ENCODE results near the gene USP16.
"Not testable (repeated sequence)": the region's sequence is repeated elsewhere in the genome, so short reads cannot be mapped to it uniquely, and the experiment has no call there.

The USP16 gene

DNA sequence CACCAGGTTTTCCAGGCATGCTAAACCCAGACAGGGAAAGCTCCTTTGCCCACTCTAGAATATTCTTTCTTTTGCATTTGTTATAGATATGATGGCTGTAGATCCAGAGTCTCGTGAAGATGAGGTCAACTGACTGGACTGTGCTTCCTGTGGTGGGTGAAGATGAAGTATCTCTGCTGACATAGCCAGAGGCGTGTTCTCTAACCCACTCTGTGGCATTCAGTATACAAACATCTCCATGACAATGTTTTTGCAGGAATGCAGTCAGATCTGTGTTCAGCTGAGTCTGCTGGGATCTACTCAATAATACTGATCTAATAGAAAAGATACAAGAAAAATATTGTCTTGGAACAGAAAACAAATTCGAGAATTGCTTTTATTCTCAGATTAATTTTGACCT is 16.7 kb upstream of the USP16 start:
- no peak overlapping the region for H2BK12ac ChIP-seq (ENCODE audit: low read length in 2 of 2)
- H3K27ac ChIP-seq (ENCODE audit: low read length, poor library complexity, severe bottlenecking), result no peak overlapping the region
- no peak overlapping the region for H3K14ac ChIP-seq (ENCODE audit: low read length in 2 of 2)
- no peak overlapping the region for H2BK5ac ChIP-seq (ENCODE audit: low read depth, low read length, poor library complexity, severe bottlenecking)
- H4K91ac ChIP-seq (ENCODE audit: low read length), result no peak overlapping the region
- no peaks in the 10 kb centered on the region for H3K27me3 ChIP-seq (ENCODE audit: control insufficient read depth in 1 of 2, insufficient read depth in 1 of 2, low read length in 2 of 2)
- H2AFZ ChIP-seq (ENCODE audit: low read depth, low read length), result no peak overlapping the region
- H3K23ac ChIP-seq (ENCODE audit: low read length in 2 of 2), result no peak overlapping the region
- no peaks in the 10 kb centered on the region for H3K9me3 ChIP-seq (ENCODE audit: control insufficient read depth, low read length)
- no peak overlapping the region for H3K4ac ChIP-seq (ENCODE audit: low read depth in 1 of 2, low read length in 2 of 2)
- DNase-seq, result peak; percentile 87
- no peak overlapping the region for H3K4me3 ChIP-seq (ENCODE audit: insufficient read depth in 1 of 2, low read depth in 1 of 2, low read length in 2 of 2)
- peaks cover 6 to 28% of the 10 kb centered on the region in 2 experiments for H3K36me3 ChIP-seq (ENCODE audit: control insufficient read depth in 1 of 2, insufficient read depth in 2 of 2, low read depth in 1 of 2, low read length in 2 of 2)
- H3K79me1 ChIP-seq (replicated peaks; ENCODE audit: low read length, poor library complexity, severe bottlenecking), result peaks cover 4% of the 10 kb centered on the region
- no peak overlapping the region for H2BK15ac ChIP-seq (ENCODE audit: low read depth, poor library complexity, severe bottlenecking)
- WGBS, result 70% methylated on average over 2 of the region's 3 CpGs
- no peak overlapping the region for H4K8ac ChIP-seq (ENCODE audit: low read length)
- H3K4me1 ChIP-seq (ENCODE audit: control insufficient read depth, insufficient read depth, low read depth, low read length), result peaks cover 3% of the 10 kb centered on the region
- peak overlapping the region; percentile 62 for H3K9ac ChIP-seq (ENCODE audit: low read length)
- no peak overlapping the region for H3K18ac ChIP-seq (ENCODE audit: low read depth in 1 of 2, low read length in 2 of 2)
- H2BK120ac ChIP-seq (ENCODE audit: low read depth, low read length), result no peak overlapping the region
- H3K4me2 ChIP-seq (ENCODE audit: low read length, poor library complexity, severe bottlenecking), result no peak overlapping the region
- H2AK5ac ChIP-seq (ENCODE audit: low read length, severe bottlenecking), result no peak overlapping the region

DNA sequence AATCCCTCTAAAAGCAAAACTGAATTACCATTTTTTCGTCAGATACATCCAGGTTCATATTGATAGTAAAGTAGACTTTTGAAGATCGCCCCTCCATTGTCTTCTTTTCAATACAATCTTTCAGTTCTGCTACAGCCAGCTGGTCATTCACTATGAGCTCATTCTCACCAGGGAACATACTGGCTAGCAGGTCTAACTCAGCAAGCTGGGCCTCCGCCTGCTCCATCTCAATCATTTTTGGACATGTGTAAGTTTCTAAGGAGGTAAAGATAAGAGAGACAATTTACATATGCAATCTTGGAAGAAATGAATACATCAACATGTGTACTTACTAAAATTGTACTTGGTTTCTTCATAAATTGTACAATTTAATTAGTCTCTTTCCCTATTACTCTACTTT is 16.1 kb upstream of the USP16 start:
- H4K8ac ChIP-seq (ENCODE audit: low read length), result no peak overlapping the region
- no peak overlapping the region for H2BK5ac ChIP-seq (ENCODE audit: low read depth, low read length, poor library complexity, severe bottlenecking)
- H3K36me3 ChIP-seq (ENCODE audit: control insufficient read depth in 1 of 2, insufficient read depth in 2 of 2, low read depth in 1 of 2, low read length in 2 of 2), result peaks cover 6 to 28% of the 10 kb centered on the region in 2 experiments
- H2AK5ac ChIP-seq (ENCODE audit: low read length, severe bottlenecking), result no peak overlapping the region
- H4K91ac ChIP-seq (ENCODE audit: low read length), result no peak overlapping the region
- H3K79me1 ChIP-seq (replicated peaks; ENCODE audit: low read length, poor library complexity, severe bottlenecking), result peaks cover 4% of the 10 kb centered on the region
- no peaks in the 10 kb centered on the region for H3K9me3 ChIP-seq (ENCODE audit: control insufficient read depth, low read length)
- H3K4me2 ChIP-seq (ENCODE audit: low read length, poor library complexity, severe bottlenecking), result no peak overlapping the region
- H3K18ac ChIP-seq (ENCODE audit: low read depth in 1 of 2, low read length in 2 of 2), result no peak overlapping the region
- WGBS, result 96% methylated on average over 2 of the region's 3 CpGs
- peak overlapping the region; percentile 62 for H3K9ac ChIP-seq (ENCODE audit: low read length)
- H3K23ac ChIP-seq (ENCODE audit: low read length in 2 of 2), result no peak overlapping the region
- no peak for DNase-seq
- peaks cover 2% of the 10 kb centered on the region for H3K4me1 ChIP-seq (ENCODE audit: control insufficient read depth, insufficient read depth, low read depth, low read length)
- no peak overlapping the region for H2BK12ac ChIP-seq (ENCODE audit: low read length in 2 of 2)
- no peak overlapping the region for H2AFZ ChIP-seq (ENCODE audit: low read depth, low read length)
- no peak overlapping the region for H2BK15ac ChIP-seq (ENCODE audit: low read depth, poor library complexity, severe bottlenecking)
- H3K4me3 ChIP-seq (ENCODE audit: insufficient read depth in 1 of 2, low read depth in 1 of 2, low read length in 2 of 2), result no peak overlapping the region
- H3K14ac ChIP-seq (ENCODE audit: low read length in 2 of 2), result no peak overlapping the region
- H3K4ac ChIP-seq (ENCODE audit: low read depth in 1 of 2, low read length in 2 of 2), result no peak overlapping the region
- H2BK120ac ChIP-seq (ENCODE audit: low read depth, low read length), result no peak overlapping the region
- H3K27me3 ChIP-seq (ENCODE audit: control insufficient read depth in 1 of 2, insufficient read depth in 1 of 2, low read length in 2 of 2), result no peaks in the 10 kb centered on the region
- no peak overlapping the region for H3K27ac ChIP-seq (ENCODE audit: low read length, poor library complexity, severe bottlenecking)

DNA sequence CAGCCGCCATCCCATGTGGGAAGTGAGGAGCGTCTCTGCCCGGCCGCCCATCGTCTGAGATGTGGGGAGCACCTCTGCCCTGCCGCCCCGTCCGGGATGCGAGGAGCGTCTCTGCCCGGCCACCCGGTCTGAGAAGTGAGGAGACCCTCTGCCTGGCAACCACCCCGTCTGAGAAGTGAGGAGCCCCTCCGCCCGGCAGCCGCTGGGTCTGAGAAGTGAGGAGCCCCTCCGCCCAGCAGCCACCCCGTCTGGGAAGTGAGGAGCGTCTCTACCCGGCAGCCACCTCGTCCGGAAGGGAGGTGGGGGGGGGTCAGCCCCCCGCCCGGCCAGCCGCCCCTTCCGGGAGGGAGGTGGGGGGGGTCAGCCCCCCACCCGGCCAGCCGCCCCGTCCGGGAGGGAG is 13.2 kb upstream of the USP16 start:
- not testable (repeated sequence) for H3K14ac ChIP-seq (ENCODE audit: low read length in 2 of 2); H2AK5ac ChIP-seq (ENCODE audit: low read length, severe bottlenecking); H2BK5ac ChIP-seq (ENCODE audit: low read depth, low read length, poor library complexity, severe bottlenecking); H3K4ac ChIP-seq (ENCODE audit: low read depth in 1 of 2, low read length in 2 of 2); H3K4me2 ChIP-seq (ENCODE audit: low read length, poor library complexity, severe bottlenecking); H3K18ac ChIP-seq (ENCODE audit: low read depth in 1 of 2, low read length in 2 of 2); H3K79me1 ChIP-seq (replicated peaks; ENCODE audit: low read length, poor library complexity, severe bottlenecking); H2BK15ac ChIP-seq (ENCODE audit: low read depth, poor library complexity, severe bottlenecking); H3K4me1 ChIP-seq (ENCODE audit: control insufficient read depth, insufficient read depth, low read depth, low read length); H4K8ac ChIP-seq (ENCODE audit: low read length); H3K27ac ChIP-seq (ENCODE audit: low read length, poor library complexity, severe bottlenecking); H2BK120ac ChIP-seq (ENCODE audit: low read depth, low read length); DNase-seq; H4K91ac ChIP-seq (ENCODE audit: low read length); H2AFZ ChIP-seq (ENCODE audit: low read depth, low read length); H3K27me3 ChIP-seq (ENCODE audit: control insufficient read depth in 1 of 2, insufficient read depth in 1 of 2, low read length in 2 of 2); H3K23ac ChIP-seq (ENCODE audit: low read length in 2 of 2); H2BK12ac ChIP-seq (ENCODE audit: low read length in 2 of 2); H3K9ac ChIP-seq (ENCODE audit: low read length); H3K9me3 ChIP-seq (ENCODE audit: control insufficient read depth, low read length); H3K4me3 ChIP-seq (ENCODE audit: insufficient read depth in 1 of 2, low read depth in 1 of 2, low read length in 2 of 2)
- H3K36me3 ChIP-seq (ENCODE audit: control insufficient read depth in 1 of 2, insufficient read depth in 2 of 2, low read depth in 1 of 2, low read length in 2 of 2), result peaks cover 6 to 21% of the 10 kb centered on the region in 2 experiments
- WGBS, result no CpG with 5 or more reads among the region's 30 CpGs

DNA sequence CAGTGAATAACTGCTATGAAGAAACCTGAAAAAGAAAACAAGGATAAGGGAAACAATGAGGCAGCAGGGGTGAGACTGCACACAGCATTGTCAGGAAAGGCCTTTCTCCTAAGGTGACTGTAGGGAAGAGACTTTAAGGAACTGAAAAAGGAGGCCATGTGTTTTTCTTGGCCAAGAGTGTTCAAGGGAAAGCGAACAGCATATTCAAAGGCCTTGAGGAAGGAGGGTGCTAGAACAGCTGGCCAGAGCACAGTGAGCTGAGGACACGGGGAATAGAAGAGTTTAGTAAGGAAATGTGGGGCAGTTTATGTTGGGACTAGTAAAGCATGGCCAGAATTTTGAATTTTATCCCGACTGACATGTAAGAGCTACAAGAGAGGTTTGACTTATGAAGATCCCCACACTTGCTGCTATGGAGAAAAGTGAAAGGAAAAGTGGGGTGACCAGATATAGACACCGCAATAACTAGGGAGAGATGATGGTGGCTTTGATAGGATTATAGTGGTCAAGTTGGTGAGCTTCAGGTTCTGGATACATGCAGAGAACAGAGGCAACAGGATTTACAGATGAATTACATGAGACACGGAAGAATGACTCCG is 6.7 kb upstream of the USP16 start:
- Histone ChIP-seq H4K91ac (ENCODE audit: low read length) (no peak overlapping the region), H3K4ac (ENCODE audit: low read depth in 1 of 2, low read length in 2 of 2) (no peak overlapping the region), H3K23ac (ENCODE audit: low read length in 2 of 2) (no peak overlapping the region), H4K8ac (ENCODE audit: low read length) (no peak overlapping the region), H2BK120ac (ENCODE audit: low read depth, low read length) (no peak overlapping the region), H3K9me3 (ENCODE audit: control insufficient read depth, low read length) (no peaks in the 10 kb centered on the region), H3K9ac (ENCODE audit: low read length) (peak overlapping the region; percentile 92), H3K4me2 (ENCODE audit: low read length, poor library complexity, severe bottlenecking) (peak overlapping the region; percentile 10), H2BK12ac (ENCODE audit: low read length in 2 of 2) (no peak overlapping the region), H2AFZ (ENCODE audit: low read depth, low read length) (no peak overlapping the region), H3K79me1 (replicated peaks; ENCODE audit: low read length, poor library complexity, severe bottlenecking) (peaks cover 13% of the 10 kb centered on the region), H3K27me3 (ENCODE audit: control insufficient read depth in 1 of 2, insufficient read depth in 1 of 2, low read length in 2 of 2) (no peaks in the 10 kb centered on the region), H3K4me1 (ENCODE audit: control insufficient read depth, insufficient read depth, low read depth, low read length) (peaks cover 4% of the 10 kb centered on the region), H3K14ac (ENCODE audit: low read length in 2 of 2) (no peak overlapping the region), H3K4me3 (ENCODE audit: insufficient read depth in 1 of 2, low read depth in 1 of 2, low read length in 2 of 2) (peak overlapping the region in 1 of 2 experiments; percentile 94), H3K27ac (ENCODE audit: low read length, poor library complexity, severe bottlenecking) (no peak overlapping the region), H3K36me3 (ENCODE audit: control insufficient read depth in 1 of 2, insufficient read depth in 2 of 2, low read depth in 1 of 2, low read length in 2 of 2) (no peaks in the 10 kb centered on the region), H2AK5ac (ENCODE audit: low read length, severe bottlenecking) (no peak overlapping the region), H2BK5ac (ENCODE audit: low read depth, low read length, poor library complexity, severe bottlenecking) (no peak overlapping the region), H2BK15ac (ENCODE audit: low read depth, poor library complexity, severe bottlenecking) (no peak overlapping the region), H3K18ac (ENCODE audit: low read depth in 1 of 2, low read length in 2 of 2) (no peak overlapping the region)
- 97% methylated on average over 6 of the region's 6 CpGs for WGBS
- DNase-seq, result no peak

All from mesenchymal stem cell (in vitro differentiated cells and primary cell).